Stimulated activated CD8-positive, alpha-beta memory T cell treated with anti-CD3 and anti-CD28 coated beads, Interleukin-15, amount 100 ng/mL, for 1 hour (primary cell): ENCODE data around the gene ZNF827.

Experiments
- DNase-seq: peaks from one replicate; pipeline ENCODE4 v3.0.0-alpha.2; 2020; ENCODE audit warnings: low read depth

ZNF827 gene

DNA sequence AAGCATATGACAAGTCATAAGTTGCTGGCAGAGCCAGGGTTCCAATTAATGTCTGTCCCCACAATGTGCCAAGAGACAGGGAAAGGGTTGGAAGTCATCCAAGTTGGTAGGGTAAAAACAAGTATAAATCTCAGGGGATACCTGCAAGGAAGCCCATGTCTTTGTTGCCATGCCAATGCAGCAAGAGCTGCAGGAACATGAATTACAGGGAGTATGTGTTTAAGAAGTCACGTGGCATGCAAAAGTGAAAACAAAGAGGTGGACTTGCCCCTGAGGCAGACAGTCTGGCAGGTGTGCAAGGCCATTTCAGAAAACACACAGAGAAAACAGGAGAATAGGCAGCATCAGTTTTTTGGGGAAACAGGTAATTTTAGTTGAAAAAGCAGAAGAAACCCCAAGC is 229.3 kb downstream of the ZNF827 start:
- no peak for DNase-seq
